Fibroblast of skin of scalp (primary cell): ENCODE measurements around the gene RARRES1. TPM values are rescaled to one million over a fixed set of nuclear protein-coding genes. Genes with fewer than 3 reads are reported as not detected.
A peak's percentile ranks its signal among the peaks of the same experiment; 100 is the strongest.

Source experiments
- DNase-seq: peaks from one replicate; pipeline ENCODE4 v3.0.0-alpha.2; 2013
- polyA plus RNA-seq, 2 experiments: library from polyadenylated mRNA; unstranded; fragments of 120-200 nt; gene quantifications; one replicate each; pipeline ENCODE4 v1.2.1, GENCODE V29; 2013; ENCODE audit not compliant: insufficient read length in 2 of 2

RARRES1 gene, protein sequence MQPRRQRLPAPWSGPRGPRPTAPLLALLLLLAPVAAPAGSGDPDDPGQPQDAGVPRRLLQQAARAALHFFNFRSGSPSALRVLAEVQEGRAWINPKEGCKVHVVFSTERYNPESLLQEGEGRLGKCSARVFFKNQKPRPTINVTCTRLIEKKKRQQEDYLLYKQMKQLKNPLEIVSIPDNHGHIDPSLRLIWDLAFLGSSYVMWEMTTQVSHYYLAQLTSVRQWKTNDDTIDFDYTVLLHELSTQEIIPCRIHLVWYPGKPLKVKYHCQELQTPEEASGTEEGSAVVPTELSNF
- 0.83 TPM for polyA plus RNA-seq (2013, experiment 1 of 2; ENCODE audit: insufficient read length)
- 0.73 TPM for polyA plus RNA-seq (2013, experiment 2 of 2; ENCODE audit: insufficient read length)

DNA sequence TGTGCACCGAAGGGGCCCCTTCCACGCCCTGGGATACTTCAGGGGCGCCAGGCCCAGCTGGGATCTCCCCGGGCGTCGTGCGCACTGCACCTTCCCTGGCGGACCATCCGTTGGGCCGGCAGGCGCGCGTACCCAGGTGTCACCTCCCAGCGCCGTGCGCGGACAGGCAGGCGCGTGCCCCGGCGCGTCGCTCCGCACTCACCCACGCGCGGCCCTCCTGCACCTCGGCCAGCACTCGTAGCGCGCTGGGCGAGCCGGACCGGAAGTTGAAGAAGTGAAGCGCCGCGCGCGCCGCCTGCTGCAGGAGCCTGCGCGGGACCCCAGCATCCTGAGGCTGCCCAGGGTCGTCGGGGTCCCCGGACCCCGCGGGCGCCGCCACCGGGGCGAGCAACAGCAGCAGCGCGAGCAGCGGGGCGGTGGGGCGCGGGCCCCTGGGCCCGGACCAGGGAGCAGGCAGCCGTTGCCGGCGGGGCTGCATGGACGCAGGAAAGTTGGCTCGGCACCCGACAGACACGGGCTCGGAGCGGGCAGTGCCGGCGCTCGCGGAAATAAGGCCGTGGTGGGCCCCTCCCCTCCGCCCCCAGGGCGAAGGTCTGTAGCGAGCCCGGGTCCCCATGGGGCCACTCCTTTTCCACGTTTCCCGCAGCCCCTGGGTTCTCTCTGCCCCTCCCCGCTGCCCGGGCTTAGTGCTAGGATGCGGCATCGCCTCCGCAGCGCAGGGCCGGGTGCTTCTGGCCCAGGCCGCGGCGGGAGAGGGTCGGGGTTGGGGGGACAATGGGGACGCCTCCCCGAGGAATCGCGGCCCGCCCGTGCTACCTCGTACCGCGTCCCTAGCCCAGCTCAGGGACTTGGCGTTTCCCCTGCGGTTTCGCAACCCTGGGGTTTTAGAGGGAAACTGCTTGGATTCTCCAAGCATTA is at the start of gene RARRES1:
Gene RARRES1, minus strand, starts transcription at position 520 of the 918 bp plus-strand sequence. Its CDS starts 42 bp downstream, at position 478.
- DNase-seq = peak; percentile 39

DNA sequence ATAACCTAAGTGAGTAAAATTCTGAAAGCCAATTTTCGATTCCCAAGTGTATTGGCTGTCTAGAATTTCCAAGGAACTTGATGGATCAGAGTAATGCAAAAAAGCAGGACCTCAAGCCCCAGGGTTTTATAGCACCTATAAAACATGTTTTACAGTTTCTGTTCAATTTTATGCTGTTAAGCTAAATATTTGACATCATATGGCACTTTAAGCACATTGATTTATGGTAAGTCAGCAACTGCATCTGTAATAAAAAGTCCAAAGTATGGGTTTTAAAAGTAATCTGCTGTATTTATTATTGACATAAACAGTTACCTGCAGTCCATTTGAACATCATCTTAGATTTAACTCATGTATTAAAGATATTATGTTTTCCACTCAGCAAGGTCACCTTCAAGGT is 49.6 kb upstream of the RARRES1 start:
- DNase-seq = no peak

DNA sequence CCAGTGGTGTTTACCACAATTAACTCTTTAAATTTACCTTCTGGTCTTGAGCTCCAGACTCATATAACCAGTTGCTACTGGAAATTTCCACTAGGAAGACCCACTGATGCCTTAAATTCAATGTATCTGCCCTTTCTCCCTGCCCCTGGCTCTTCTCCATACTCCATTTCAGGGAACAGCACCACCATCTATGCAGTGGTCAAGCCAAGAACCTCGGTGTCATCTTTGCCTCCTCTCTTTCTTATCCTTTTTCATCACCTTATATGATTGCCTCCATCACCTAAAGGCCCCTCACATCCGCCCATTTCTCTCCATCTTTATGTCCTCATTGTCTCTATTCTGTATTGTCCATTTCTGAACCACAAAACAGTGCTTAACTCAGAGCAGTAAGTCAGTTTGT is 48.9 kb upstream of the RARRES1 start:
- no peak for DNase-seq

DNA sequence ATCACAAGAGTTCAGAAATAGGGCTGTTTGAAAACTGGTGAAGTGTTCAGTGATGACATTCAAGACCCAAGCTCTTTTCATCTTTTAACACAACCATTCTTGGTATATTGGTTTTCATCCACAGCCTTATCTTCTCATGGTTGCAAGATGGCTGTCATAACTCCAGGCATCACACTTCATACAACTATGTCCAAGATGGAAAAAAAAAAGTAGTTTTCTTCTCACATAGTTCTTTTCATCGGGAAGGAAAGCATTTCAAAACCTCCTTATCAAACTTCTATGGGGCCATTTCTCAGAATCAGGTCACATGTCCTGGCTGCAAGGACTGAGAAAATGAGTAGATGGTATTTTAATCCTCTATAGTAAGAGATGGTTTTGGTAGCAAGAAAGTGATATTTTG is 48.5 kb upstream of the RARRES1 start:
- no peak for DNase-seq

DNA sequence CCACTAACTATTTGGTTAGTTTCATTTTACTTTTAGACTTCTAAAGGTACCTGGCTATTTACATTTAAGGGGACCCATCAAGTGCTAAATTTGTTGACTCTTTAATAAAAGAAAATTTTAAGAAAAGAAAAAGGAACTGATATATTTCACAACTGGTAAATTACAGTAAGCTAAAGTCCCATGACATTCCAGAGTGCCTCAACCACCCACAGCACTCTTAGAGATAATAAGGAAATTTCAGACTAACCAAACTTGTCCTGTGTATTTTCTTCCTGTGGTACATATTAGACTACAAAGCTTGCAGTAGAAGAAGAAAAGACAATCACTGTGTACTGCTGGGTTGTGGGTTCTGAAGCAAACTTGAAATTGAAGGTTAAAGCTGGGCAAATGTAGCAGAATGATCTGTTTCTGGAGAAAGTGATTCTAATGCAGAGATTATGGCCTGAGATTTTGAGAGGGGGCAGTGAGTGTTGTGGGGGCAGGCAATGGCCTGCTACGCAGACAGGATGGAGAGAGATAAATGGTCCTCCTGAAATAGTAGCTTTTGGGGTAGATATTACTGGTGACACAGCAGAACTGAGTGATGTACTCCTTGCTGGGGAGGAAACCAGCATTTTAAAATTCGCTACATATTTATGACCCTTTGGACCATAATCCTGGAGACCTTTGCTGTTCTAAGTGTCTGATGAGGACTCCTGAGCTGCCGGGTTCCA is 45.1 kb upstream of the RARRES1 start:
- no peak for DNase-seq

DNA sequence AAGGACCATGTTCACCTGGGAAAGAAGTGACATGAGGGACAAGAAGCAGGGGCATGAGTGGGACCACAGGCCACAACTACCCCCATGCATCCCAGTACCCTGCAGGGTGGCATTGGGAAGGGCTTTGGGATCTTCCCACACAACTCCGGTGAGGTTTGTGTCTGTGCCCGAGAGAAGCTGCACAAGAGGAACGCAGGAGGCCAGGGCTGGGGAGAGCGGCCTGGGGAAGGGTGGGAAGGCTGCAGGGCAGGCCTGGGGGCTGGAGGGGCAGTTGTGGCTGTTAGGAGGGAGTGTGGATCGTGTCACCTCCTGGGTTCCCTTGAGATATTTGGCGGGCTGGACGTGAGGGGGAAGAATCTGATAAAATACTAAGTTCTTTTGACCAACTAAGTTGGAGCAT is 44.3 kb upstream of the RARRES1 start:
- DNase-seq = no peak

DNA sequence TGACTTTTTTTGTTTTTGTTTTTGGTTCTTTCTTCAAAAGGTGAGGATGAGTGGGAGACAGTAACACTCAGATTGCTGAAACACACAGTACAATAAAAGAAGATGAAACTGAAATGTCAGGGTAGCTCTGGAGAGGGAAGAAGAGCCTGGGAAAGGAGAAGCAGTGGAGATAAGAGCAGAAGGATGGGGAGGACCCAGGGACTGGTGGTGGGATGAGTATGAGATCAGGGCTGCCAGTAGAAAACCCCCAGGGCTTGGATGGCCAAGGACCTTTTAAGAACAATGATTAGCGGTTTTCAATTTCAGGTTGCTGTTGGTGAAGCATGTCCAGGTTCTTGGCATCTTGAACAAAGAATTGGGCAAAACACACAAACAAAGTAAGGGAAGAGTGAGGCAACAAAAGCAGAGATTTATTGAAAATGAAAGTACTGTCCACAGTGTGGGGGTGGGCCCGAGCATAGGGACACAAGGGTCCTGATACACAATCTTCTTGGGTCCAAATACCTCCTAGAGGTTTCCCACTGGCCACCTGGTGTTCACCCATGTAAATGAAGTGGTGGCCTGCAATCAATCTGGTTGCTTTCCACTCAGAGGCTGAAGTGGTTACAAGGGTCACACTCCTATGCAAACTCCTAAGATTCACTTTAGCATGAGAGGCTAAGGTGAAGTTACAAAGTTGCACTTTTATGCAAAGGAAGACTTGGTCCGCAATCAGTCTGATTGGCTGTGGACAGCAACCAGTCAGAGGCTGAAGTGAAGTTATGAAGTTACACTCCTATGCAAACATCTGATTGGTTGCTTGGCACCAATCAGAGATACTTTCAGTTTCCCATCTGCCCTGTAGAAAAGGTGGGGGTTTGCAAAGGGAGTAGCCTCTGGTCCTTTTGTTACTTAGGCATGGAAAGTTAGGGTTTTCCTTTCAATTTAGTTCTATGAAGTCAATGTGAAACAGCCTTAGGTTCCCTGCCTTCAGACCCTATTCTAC is 43.5 kb upstream of the RARRES1 start:
- DNase-seq = no peak

DNA sequence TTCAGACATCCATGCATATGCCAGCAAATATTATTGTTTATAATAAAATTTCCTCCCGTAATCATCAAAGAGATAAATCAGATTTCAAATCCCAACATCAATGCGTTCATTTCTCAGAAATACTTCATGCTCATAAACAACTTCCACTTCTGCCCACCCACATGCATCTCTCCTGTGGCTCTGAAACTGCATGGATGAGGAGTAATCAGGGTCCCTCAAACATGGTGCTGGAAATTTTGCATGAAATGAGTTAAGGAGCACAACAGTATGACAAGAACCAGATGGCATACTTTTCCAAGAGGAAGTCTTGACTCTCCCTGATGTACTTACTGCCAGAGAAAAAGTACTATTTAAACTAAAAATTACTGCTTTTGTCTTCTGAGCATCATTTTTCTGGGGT is 42.7 kb upstream of the RARRES1 start:
- DNase-seq = no peak

DNA sequence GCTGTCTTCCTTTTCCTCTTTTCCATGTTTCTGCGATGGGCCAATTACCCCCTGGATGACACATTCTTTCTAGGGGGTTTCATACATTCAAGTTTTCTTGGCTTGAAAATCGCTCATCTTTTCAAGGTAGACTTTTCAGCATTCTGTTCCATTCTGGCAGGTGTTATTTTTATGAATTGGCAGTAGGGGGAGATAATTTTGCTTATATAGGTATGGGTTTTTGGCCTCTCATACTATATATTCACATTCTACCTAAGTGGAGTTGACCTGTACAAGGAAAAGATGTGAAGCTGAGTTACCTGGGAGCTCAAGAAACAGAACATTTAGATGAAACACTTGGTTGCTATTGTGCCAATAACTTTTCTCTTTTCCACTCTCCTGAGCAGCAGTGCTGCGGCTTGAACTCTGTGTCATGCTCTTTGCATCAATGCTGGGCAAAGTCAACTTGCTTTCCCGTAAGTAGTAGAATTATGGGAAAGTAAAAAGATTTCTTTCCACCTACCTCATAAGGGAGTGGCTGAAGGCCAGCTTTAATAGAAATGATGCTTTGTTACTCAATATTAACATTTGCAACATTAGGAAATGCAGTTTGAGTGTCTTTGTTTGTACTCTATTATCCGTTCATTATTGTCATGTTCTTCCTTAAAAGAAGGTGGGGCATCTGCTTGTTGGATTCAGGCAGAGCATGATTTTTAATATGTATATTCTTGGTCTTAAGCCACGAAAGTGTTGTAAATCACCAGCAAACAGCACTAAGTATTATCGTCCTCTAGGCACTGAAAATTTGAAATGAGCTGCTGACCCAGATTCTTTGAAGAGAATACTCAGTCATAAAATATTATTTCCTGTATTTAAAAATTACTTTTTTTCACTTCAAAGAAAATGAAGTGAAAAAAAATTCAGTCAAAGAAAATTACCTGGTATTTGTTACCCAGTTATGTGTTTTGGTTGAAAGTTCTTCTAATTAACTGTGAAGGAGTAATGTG is 41.9 kb upstream of the RARRES1 start:
- DNase-seq = no peak

DNA sequence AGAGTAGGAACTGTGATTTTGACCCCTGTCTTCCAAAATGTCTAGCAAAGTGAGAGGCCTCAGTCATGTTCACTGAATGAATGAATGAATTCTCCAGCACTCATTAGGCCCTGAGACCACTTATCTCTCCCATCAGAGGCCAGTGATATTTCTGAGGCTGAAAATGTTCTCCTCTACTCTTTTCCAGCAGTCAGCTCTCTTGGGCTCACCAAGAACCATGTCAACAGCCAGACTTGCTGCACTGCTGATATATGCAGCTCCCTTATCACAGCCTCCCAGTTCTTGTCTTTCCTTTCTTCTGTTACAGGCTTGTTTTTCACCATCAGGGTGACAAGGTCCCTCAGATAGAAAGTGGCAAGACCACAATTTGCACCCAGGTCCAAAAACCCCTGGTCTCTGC is 40.9 kb upstream of the RARRES1 start:
- no peak for DNase-seq

DNA sequence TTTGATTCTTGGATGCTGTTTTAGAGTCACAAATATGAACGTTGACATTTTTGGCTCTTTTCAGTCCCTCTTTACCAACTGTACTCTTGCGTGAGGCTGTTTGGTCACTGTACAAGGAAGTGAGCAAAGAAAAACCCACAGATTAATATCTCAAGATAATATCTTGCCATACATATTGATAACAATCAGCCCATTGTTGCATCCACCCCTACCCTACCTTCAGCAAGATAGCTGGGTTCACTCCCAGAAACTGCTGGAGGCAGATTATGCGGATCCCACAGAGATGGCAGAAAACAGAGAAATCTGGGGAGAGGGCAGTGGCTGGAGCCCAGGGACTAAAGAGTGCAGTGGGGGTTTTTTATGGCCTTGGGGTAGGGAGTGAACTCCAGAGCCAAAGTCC is 39.7 kb upstream of the RARRES1 start:
- DNase-seq = no peak

DNA sequence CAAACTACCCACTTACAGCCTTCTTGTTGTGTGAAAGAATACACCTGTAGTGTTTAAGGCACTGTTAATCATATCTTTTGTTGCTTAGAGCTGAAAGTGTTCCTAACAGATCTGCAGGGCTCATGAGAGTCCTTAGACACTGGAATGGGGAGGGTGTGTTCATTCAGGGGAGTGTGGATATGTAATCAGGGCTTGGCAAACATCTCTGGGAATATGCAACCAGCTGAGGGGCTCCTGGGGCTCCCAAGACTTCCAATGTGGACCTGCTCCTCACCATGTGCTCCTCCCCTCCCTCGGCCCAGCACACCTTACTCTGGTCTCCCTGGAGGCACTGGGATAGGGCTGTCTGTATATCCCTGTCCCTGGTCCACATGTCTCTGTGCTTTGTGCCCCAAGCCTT is 39.3 kb upstream of the RARRES1 start:
- DNase-seq = no peak

DNA sequence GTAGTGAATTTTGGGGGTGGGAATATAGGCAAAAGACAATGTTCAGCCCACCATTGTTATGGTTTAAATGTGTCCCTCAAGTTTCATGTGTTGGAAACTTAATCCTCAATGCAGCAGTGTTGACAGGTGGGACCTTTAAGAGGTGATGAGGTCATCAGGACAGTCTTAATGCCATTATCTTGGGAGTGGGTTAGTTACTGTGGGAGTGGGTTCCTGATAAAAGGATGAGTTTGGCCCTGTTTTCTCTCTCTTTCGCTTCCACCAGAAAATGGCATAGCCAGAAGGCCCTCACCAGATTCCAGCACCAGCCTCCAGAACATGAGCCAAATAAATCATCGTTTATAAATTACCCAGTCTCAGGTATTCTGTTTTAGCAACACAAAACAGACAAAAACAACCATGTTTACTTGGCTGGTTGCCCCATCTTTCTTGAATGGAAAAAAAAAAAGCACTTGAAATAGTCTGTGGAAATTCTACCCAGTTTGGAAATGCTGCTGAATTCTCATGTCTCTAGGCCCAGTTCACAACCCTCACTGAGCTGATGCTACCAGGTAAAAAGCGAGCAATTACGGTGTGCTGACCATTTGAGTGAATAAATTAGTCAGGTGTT is 38.6 kb upstream of the RARRES1 start:
- DNase-seq = no peak

DNA sequence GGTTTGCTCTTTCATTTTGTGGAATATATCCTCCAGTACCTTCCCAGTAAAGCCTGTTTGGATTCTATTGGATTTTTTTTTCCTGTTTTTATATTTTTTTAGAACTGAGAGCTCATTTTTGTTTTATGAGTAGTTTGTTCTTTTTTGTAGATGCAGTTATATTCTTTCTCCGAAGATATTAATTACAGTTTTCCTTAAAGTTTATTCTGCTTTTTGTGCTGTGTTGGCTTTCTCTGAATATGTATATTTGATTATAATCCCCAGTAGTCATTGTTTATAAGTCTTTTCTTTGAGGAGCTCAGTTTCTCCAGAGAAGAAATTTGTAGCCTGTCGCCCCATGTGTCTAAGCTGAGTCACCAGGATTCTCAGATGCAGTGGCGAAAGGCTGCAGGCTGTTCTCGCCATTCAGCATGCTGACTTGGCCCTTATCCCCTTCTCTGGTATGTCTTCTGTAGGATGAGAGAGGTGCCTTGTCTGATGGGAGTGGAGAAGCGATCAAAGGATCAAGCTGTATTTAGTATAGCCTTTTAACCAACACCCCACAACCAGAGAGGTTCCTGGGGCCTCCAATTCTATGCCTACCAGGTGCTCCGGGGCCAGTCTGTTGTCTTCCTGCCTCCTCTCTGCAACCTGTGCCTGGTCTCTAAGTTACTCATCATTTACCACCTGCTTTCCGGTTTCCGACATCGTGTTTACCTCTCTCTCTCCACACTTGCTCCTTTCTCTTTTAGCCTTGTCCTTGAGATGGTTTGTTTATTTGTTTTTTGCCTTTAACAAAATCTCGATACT is 37.9 kb upstream of the RARRES1 start:
- peak; percentile 74 for DNase-seq

DNA sequence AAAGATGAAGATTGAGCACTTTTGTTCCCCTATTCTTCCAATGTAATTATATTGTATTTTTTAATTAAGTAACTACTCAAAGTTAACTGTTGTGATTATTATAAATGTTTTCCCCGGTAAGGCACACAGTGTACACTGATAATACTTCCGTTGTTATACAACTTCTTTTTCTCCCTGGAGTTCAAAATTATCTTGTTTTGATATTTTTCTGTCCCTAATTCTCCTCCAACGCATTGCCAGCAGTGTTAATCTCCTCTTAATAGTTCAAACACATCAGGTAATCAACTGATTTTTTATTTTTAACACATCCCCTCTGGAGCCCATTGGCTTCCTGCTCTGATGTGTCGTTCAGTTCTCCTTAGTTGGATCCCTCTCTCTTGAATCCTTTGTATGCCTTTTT is 37.3 kb upstream of the RARRES1 start:
- DNase-seq = no peak

DNA sequence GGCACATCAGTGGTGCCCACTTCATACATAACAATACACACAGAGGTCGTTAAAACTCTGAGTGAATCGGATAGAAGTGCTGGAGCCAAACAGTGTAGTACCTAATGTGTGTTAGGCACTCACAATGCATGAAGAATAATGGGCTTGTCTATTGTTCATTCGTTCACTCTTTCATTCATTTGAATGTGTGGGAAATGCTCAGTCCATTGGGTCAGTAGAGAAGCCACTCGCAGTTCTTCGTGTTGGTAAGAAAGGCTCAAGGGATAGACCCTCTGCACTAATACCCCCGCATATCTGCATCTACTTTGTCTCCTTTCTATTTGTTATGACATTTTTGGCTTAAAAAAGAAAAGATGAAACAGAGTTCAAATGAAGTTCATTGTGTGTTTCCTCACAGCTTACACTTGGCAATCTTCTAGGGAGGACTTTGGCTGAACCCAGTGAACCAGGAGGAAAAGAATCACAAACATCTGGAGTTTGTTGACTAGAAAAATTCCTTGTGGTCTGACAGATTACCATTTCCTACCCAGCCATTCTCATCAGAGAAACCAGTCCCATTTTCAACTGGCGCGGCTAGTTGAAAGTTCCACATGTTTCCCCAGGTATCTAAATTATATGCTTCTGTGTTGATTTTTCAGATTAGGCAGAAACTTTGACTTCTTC is 36.8 kb upstream of the RARRES1 start:
- DNase-seq = peak; percentile 92

DNA sequence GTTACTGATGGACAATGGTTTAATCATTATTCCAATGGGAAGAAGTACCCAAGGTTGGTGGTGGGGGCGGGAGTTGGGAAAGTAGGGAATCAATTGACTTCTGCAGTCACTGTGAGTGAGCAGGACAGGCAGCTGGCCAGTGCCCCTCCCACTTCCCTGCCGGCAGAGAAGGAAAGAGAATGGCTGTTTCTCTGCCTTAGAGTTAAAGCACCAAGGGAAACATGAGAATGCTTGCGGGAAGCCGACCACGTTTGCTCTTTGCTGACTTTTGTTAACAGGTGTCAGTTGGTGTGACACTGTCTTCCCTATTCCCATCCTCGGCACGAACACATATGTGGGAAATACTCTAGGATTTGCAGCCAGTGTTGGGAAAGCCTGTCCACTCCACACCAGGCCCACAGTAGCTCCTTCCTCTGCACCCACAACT is 36.1 kb upstream of the RARRES1 start:
- DNase-seq = peak; percentile 38

DNA sequence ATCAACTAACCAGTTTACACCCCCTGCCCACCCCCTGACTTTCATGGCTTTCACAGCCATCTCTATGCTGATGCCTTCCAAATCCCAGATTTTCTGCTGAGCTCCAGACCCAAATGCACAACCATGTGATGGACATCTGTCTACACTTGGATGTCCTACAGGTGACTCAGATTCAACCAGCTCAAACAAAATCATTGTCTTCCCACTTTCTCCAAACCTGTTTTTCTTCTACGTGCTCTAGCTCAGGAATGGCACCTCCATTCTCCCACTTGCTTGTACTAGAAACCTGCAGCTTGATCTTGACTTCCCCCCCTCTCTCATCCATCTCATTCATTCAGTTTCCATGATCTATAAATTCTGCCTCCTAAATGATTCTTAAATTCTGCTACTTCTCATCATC is 34.1 kb upstream of the RARRES1 start:
- no peak for DNase-seq
